Measurements from ENCODE around the gene USP43.
A peak's percentile ranks its signal among the peaks of the same experiment; 100 is the strongest.
"Not testable (repeated sequence)": the region's sequence is repeated elsewhere in the genome, so short reads cannot be mapped to it uniquely, and the experiment has no call there.

USP43 gene, protein sequence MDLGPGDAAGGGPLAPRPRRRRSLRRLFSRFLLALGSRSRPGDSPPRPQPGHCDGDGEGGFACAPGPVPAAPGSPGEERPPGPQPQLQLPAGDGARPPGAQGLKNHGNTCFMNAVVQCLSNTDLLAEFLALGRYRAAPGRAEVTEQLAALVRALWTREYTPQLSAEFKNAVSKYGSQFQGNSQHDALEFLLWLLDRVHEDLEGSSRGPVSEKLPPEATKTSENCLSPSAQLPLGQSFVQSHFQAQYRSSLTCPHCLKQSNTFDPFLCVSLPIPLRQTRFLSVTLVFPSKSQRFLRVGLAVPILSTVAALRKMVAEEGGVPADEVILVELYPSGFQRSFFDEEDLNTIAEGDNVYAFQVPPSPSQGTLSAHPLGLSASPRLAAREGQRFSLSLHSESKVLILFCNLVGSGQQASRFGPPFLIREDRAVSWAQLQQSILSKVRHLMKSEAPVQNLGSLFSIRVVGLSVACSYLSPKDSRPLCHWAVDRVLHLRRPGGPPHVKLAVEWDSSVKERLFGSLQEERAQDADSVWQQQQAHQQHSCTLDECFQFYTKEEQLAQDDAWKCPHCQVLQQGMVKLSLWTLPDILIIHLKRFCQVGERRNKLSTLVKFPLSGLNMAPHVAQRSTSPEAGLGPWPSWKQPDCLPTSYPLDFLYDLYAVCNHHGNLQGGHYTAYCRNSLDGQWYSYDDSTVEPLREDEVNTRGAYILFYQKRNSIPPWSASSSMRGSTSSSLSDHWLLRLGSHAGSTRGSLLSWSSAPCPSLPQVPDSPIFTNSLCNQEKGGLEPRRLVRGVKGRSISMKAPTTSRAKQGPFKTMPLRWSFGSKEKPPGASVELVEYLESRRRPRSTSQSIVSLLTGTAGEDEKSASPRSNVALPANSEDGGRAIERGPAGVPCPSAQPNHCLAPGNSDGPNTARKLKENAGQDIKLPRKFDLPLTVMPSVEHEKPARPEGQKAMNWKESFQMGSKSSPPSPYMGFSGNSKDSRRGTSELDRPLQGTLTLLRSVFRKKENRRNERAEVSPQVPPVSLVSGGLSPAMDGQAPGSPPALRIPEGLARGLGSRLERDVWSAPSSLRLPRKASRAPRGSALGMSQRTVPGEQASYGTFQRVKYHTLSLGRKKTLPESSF

GRCh38 chr17:9644910-9645751 lies at the start of gene USP43:
TSS of gene USP43 (plus strand) at chr17:9645517. CDS start at chr17:9645633, 116 bp downstream.
- no peaks in the 10 kb centered on the region for H3K36me3 ChIP-seq (ENCODE audit: insufficient read depth)
- no peak within 1 kb of the TSS for H3K4me3 ChIP-seq (IDR thresholded peaks at IDR 0.05; ENCODE audit: insufficient read depth, low read depth, low read length)
- peak within 1 kb of the TSS; percentile 54; the same call in 1 of the 2 replicates for H3K4me2 ChIP-seq
- H3K27me3 ChIP-seq (ENCODE audit: insufficient read depth, low read depth) = no peaks in the 10 kb centered on the region
- H2AFZ ChIP-seq (ENCODE audit: low read depth) = peak within 1 kb of the TSS; percentile 30; the same call in 1 of the 2 replicates
- H3K4me1 ChIP-seq (ENCODE audit: low read depth, poor library complexity, severe bottlenecking) = no peaks in the 10 kb centered on the region
- TF ChIP-seq CTCF (conservative IDR thresholded peaks at IDR 0.05; ENCODE audit: low read depth, low read length) = no peak
- H4K20me1 ChIP-seq (ENCODE audit: insufficient read depth) = no peaks in the 10 kb centered on the region
- peak within 1 kb of the TSS; percentile 61 for H3K9ac ChIP-seq
- no peaks in the 10 kb centered on the region for H3K79me2 ChIP-seq (ENCODE audit: insufficient read depth, low read depth)
- H3K27ac ChIP-seq = peak within 1 kb of the TSS; percentile 64

GRCh38 chr17:9597638-9598037 lies 47.7 kb upstream of the USP43 start:
- H2AFZ ChIP-seq (ENCODE audit: low read depth); H3K4me2 ChIP-seq; H3K27me3 ChIP-seq (ENCODE audit: insufficient read depth, low read depth); H3K9ac ChIP-seq; H4K20me1 ChIP-seq (ENCODE audit: insufficient read depth); H3K4me1 ChIP-seq (ENCODE audit: low read depth, poor library complexity, severe bottlenecking); H3K79me2 ChIP-seq (ENCODE audit: insufficient read depth, low read depth); H3K27ac ChIP-seq; H3K4me3 ChIP-seq (IDR thresholded peaks at IDR 0.05; ENCODE audit: insufficient read depth, low read depth, low read length); H3K36me3 ChIP-seq (ENCODE audit: insufficient read depth): not testable (repeated sequence)

DNA sequence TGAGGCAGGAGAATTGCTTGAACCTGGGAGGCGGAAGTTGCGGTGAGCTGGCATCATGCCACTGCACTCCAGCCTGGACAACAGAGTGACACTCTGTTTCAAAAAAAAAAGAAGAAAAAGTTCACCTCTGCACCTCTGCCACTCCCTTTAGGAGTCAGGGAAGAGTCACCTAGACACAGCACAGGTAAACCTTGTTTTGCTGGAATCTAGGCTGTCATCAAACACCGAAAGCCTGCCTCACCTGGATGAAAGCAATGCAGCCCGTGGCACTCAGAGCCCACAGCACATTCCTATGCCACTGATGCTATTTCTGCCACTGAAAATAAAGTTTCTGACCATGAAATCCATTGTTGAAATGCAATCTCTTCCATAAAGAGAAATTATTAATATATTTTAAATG lies 46.7 kb upstream of the USP43 start:
- no peak overlapping the region for H2AFZ ChIP-seq (ENCODE audit: low read depth)
- no peak overlapping the region for H3K27ac ChIP-seq
- H3K79me2 ChIP-seq (ENCODE audit: insufficient read depth, low read depth) = no peaks in the 10 kb centered on the region
- no peak overlapping the region for H3K9ac ChIP-seq
- H3K4me1 ChIP-seq (ENCODE audit: low read depth, poor library complexity, severe bottlenecking) = no peaks in the 10 kb centered on the region
- TF ChIP-seq CTCF (conservative IDR thresholded peaks at IDR 0.05; ENCODE audit: low read depth, low read length) = no peak
- no peaks in the 10 kb centered on the region for H3K27me3 ChIP-seq (ENCODE audit: insufficient read depth, low read depth)
- no peaks in the 10 kb centered on the region for H4K20me1 ChIP-seq (ENCODE audit: insufficient read depth)
- no peaks in the 10 kb centered on the region for H3K36me3 ChIP-seq (ENCODE audit: insufficient read depth)
- no peak overlapping the region for H3K4me3 ChIP-seq (IDR thresholded peaks at IDR 0.05; ENCODE audit: insufficient read depth, low read depth, low read length)
- no peak overlapping the region for H3K4me2 ChIP-seq

DNA sequence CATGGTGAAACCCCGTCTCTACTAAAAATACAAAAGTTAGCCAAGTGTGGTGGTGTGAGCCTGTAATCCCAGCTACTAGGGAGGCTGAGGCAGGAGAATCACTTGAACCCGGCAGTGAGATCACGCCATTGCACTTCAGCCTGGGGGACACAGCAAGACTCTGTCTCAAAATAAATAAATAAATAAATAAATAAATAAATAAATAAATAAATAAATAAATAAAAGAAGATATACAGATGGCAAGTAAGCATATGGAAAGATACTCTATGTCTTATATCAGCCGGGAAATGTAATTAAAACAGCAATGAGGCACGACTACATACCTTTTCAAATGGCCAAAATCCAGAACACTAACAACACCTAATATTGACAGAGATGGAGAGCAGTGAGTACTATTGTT lies 40.7 kb upstream of the USP43 start:
- not testable (repeated sequence) for H3K4me2 ChIP-seq; H3K79me2 ChIP-seq (ENCODE audit: insufficient read depth, low read depth); H3K4me3 ChIP-seq (IDR thresholded peaks at IDR 0.05; ENCODE audit: insufficient read depth, low read depth, low read length); H3K27me3 ChIP-seq (ENCODE audit: insufficient read depth, low read depth); H3K36me3 ChIP-seq (ENCODE audit: insufficient read depth); H3K4me1 ChIP-seq (ENCODE audit: low read depth, poor library complexity, severe bottlenecking); H3K27ac ChIP-seq; H4K20me1 ChIP-seq (ENCODE audit: insufficient read depth); H2AFZ ChIP-seq (ENCODE audit: low read depth); H3K9ac ChIP-seq
